H1 (cell line): ENCODE results near the gene SLC5A4. TPM values are rescaled to one million over a fixed set of nuclear protein-coding genes. Genes with fewer than 3 reads are reported as not detected.

Experiments
- CTCF ChIA-PET: fragments of 300-600 bp; sonication (Branson Sonifier 250); formaldehyde crosslinking; loops from one replicate; lab custom pipeline; 2021; ENCODE audit not compliant: partially characterized antibody; lab: Charles Lee
- POLR2A ChIA-PET: fragments of 300-600 bp; sonication (Branson Sonifier 250); formaldehyde crosslinking; loops from one replicate; lab custom pipeline; 2021; ENCODE audit warnings: inconsistent platforms; ENCODE audit not compliant: partially characterized antibody; lab: Charles Lee
- DNase-seq, 2 experiments: peaks; one replicate each; pipeline versions ENCODE4 v3.0.0 to v3.0.0-alpha.2; 2010 to 2022; ENCODE audit warnings: low spot score in 2 of 2, low read depth in 1 of 2, mixed read lengths in 1 of 2
- FAIRE-seq: peaks from 2 replicates; lab custom pipeline; 2011; peaks lifted over from hg19 to GRCh38; lab: Jason Lieb, UNC
- H2AFZ ChIP-seq: 2 replicates; pipeline ENCODE4 v1.8.1; 2012; ENCODE audit warnings: low read length, inconsistent platforms
- H2AK5ac ChIP-seq: 2 replicates; pipeline ENCODE4 v1.6.1; 2013; ENCODE audit warnings: low read depth, low read length
- H2BK120ac ChIP-seq: replicated peaks from 2 replicates; pipeline ENCODE3; 2013; ENCODE audit warnings: low read depth, low read length, inconsistent platforms
- H2BK12ac ChIP-seq: 2 replicates; pipeline ENCODE4 v1.6.1; 2013; ENCODE audit warnings: low read depth, low read length
- H2BK15ac ChIP-seq: 2 replicates; pipeline ENCODE4 v1.6.1; 2013; ENCODE audit warnings: low read length
- H2BK20ac ChIP-seq: 2 replicates; pipeline ENCODE4 v1.6.1; 2013; ENCODE audit warnings: low read length
- H2BK5ac ChIP-seq: 2 replicates; pipeline ENCODE4 v1.6.1; 2013; ENCODE audit warnings: low read depth, low read length
- H3K14ac ChIP-seq: 2 replicates; pipeline ENCODE4 v1.6.1; 2013; ENCODE audit warnings: inconsistent platforms; ENCODE audit not compliant: insufficient read length
- H3K18ac ChIP-seq: 2 replicates; pipeline ENCODE4 v1.6.1; 2013; ENCODE audit warnings: low read length; ENCODE audit errors: extremely low read depth
- H3K23ac ChIP-seq: 2 replicates; pipeline ENCODE4 v1.6.1; 2013; ENCODE audit warnings: inconsistent platforms; ENCODE audit not compliant: insufficient read length
- H3K23me2 ChIP-seq: 2 replicates; pipeline ENCODE4 v1.6.1; 2013; ENCODE audit warnings: low read depth, low read length
- H3K27ac ChIP-seq: 2 replicates; pipeline ENCODE4 v1.6.1; 2011; ENCODE audit warnings: low read depth, low read length, inconsistent platforms
- H3K27me3 ChIP-seq, 4 experiments: replicated peaks in 1 of 4; 1 replicate in 1 of 4; 2 replicates in 3 of 4; pipeline versions ENCODE4 v1.6.1 to v1.8.1; 2011 to 2013; ENCODE audit warnings: low read length in 3 of 4, mild to moderate bottlenecking in 3 of 4, inconsistent platforms in 2 of 4, mixed read lengths in 2 of 4, moderate library complexity in 1 of 4; ENCODE audit not compliant: control insufficient read depth in 3 of 4, insufficient read depth in 3 of 4; ENCODE audit errors: extremely low read depth in 1 of 4
- H3K36me3 ChIP-seq, 4 experiments: 2 replicates each; pipeline versions ENCODE4 v1.6.1 to v1.8.1; 2011 to 2013; ENCODE audit warnings: mild to moderate bottlenecking in 4 of 4, low read length in 3 of 4, moderate library complexity in 2 of 4, control low read depth in 1 of 4, inconsistent platforms in 1 of 4; ENCODE audit not compliant: insufficient read depth in 4 of 4, control insufficient read depth in 2 of 4
- H3K4ac ChIP-seq: replicated peaks from 2 replicates; pipeline ENCODE3; 2013; ENCODE audit warnings: low read length, low read depth, mixed read lengths, inconsistent platforms; ENCODE audit not compliant: insufficient read length
- H3K4me1 ChIP-seq, 4 experiments: replicated peaks in 1 of 4; 1 replicate in 1 of 4; 2 replicates in 3 of 4; pipeline versions ENCODE4 v1.6.1 to v1.8.1; 2011 to 2013; ENCODE audit warnings: low read length in 3 of 4, inconsistent platforms in 2 of 4, mixed read lengths in 1 of 4; ENCODE audit not compliant: insufficient read depth in 4 of 4, control insufficient read depth in 3 of 4
- H3K4me2 ChIP-seq, 2 experiments: 2 replicates each; pipeline versions ENCODE4 v1.6.1 to v1.8.1; 2011 to 2013; ENCODE audit warnings: low read depth in 2 of 2, low read length in 2 of 2, control low read depth in 1 of 2, inconsistent platforms in 1 of 2, mild to moderate bottlenecking in 1 of 2; ENCODE audit not compliant: insufficient read depth in 1 of 2
- H3K4me3 ChIP-seq, 4 experiments: fragments of 200-600, 300-600 bp in 1 of 4; sonication (generic), shearing (Covaris generic), sonication (Bioruptor Twin) in 1 of 4; 2 replicates each; pipeline versions ENCODE4 v1.5.1 to v1.8.1; 2011 to 2016; ENCODE audit warnings: low read length in 4 of 4, low read depth in 3 of 4, control low read depth in 2 of 4, inconsistent platforms in 2 of 4, mild to moderate bottlenecking in 2 of 4, mixed read lengths in 1 of 4, moderate library complexity in 1 of 4; ENCODE audit not compliant: insufficient read depth in 2 of 4; ENCODE audit errors: extremely low read depth in 1 of 4
- H3K56ac ChIP-seq: replicated peaks from 2 replicates; pipeline ENCODE3; 2013; ENCODE audit warnings: low read depth, mild to moderate bottlenecking, mixed read lengths, low read length, inconsistent platforms; ENCODE audit not compliant: insufficient read length
- H3K79me1 ChIP-seq: 2 replicates; pipeline ENCODE4 v1.6.1; 2013; ENCODE audit warnings: low read depth, low read length, control low read depth
- H3K79me2 ChIP-seq, 2 experiments: 2 replicates each; pipeline versions ENCODE4 v1.6.1 to v1.8.1; 2012 to 2013; ENCODE audit warnings: low read length in 2 of 2, mild to moderate bottlenecking in 2 of 2, inconsistent platforms in 1 of 2; ENCODE audit not compliant: insufficient read depth in 2 of 2, control insufficient read depth in 1 of 2
- H3K9ac ChIP-seq, 4 experiments: replicated peaks in 1 of 4; 1 replicate in 1 of 4; 2 replicates in 3 of 4; pipeline versions ENCODE4 v1.6.1 to v1.8.1; 2011 to 2013; ENCODE audit warnings: low read depth in 3 of 4, low read length in 3 of 4, control low read depth in 2 of 4, mild to moderate bottlenecking in 2 of 4, moderate library complexity in 2 of 4, inconsistent platforms in 1 of 4; ENCODE audit errors: extremely low read depth in 1 of 4
- H3K9me3 ChIP-seq, 2 experiments: 2 replicates each; pipeline versions ENCODE4 v1.6.1 to v1.8.1; 2012 to 2013; ENCODE audit warnings: mild to moderate bottlenecking in 2 of 2, moderate library complexity in 2 of 2, control low read depth in 1 of 2, inconsistent platforms in 1 of 2, low read depth in 1 of 2, low read length in 1 of 2, mixed read lengths in 1 of 2; ENCODE audit not compliant: insufficient read depth in 2 of 2
- H4K20me1 ChIP-seq, 2 experiments: replicated peaks in 1 of 2; 2 replicates each; pipeline versions ENCODE3 to v1.8.1; 2011 to 2013; ENCODE audit warnings: inconsistent platforms in 2 of 2, low read length in 2 of 2, mild to moderate bottlenecking in 1 of 2; ENCODE audit not compliant: insufficient read depth in 2 of 2, control insufficient read depth in 1 of 2
- H4K5ac ChIP-seq: 2 replicates; pipeline ENCODE4 v1.6.1; 2013; ENCODE audit warnings: low read length, low read depth, mixed read lengths, inconsistent platforms; ENCODE audit not compliant: insufficient read length
- H4K8ac ChIP-seq: 2 replicates; pipeline ENCODE4 v1.8.0; 2013; ENCODE audit warnings: mild to moderate bottlenecking, moderate library complexity, low read length, inconsistent platforms; ENCODE audit not compliant: insufficient read depth; ENCODE audit errors: extremely low read depth
- H4K91ac ChIP-seq: replicated peaks from 2 replicates; pipeline ENCODE3; 2013; ENCODE audit warnings: low read length, mixed read lengths, inconsistent platforms; ENCODE audit not compliant: insufficient read length
- BCL11A ChIP-seq, 2 experiments: IDR thresholded peaks; one replicate each; pipeline ENCODE4 v1.6.1; 2011; ENCODE audit warnings: low read depth in 2 of 2, low read length in 2 of 2, mild to moderate bottlenecking in 2 of 2
- CHD1 ChIP-seq: IDR thresholded peaks from 2 replicates; pipeline ENCODE4 v1.6.1; 2012; ENCODE audit warnings: low read depth, low read length, improper control_type of control experiment
- CREB1 ChIP-seq: IDR thresholded peaks from 2 replicates; pipeline ENCODE4 v1.6.1; 2012; ENCODE audit warnings: inconsistent platforms
- EP300 ChIP-seq, 2 experiments: IDR thresholded peaks; 1 replicate in 1 of 2; 2 replicates in 1 of 2; pipeline ENCODE4 v1.6.1; 2011 to 2012; ENCODE audit warnings: low read depth in 2 of 2, low read length in 2 of 2, mild to moderate bottlenecking in 2 of 2, borderline replicate concordance in 1 of 2, inconsistent platforms in 1 of 2, moderate library complexity in 1 of 2
- NRF1 ChIP-seq: IDR thresholded peaks from 2 replicates; pipeline ENCODE4 v1.6.1; 2011; ENCODE audit warnings: mild to moderate bottlenecking, low read depth, low read length, improper control_type of control experiment
- SAP30 ChIP-seq: fragments of 300-600 bp; sonication (generic); IDR thresholded peaks from 2 replicates; pipeline ENCODE4 v1.7.1; 2012; ENCODE audit warnings: low read length, moderate library complexity, mild to moderate bottlenecking, inconsistent platforms; ENCODE audit not compliant: insufficient read depth, insufficient replicate concordance
- TEAD4 ChIP-seq: IDR thresholded peaks from 2 replicates; pipeline ENCODE4 v1.6.1; 2012; ENCODE audit warnings: low read depth, low read length, inconsistent platforms, mixed read lengths
- ZNF274 ChIP-seq: IDR thresholded peaks from 2 replicates; pipeline ENCODE4 v1.7.0; 2012; ENCODE audit warnings: low read length, borderline replicate concordance; ENCODE audit errors: extremely low read depth
- WGBS, 2 experiments: shearing (Covaris generic) in 1 of 2; methylation state at CpG; one replicate each; pipeline versions ENCODE4 v1.1.6 to v1.1.7; 2013 to 2015; ENCODE audit warnings: low lambda C conversion rate in 2 of 2, mixed read lengths in 2 of 2, inconsistent platforms in 1 of 2, low coverage in 1 of 2, missing lambda C conversion rate in 1 of 2; ENCODE audit not compliant: insufficient replicate concordance in 2 of 2, insufficient coverage in 1 of 2, insufficient read length in 1 of 2; ENCODE audit errors: extremely low coverage in 1 of 2, missing lambda C conversion rate in 1 of 2; 5-methylcytosine and 5-hydroxymethylcytosine counted together
- polyA plus RNA-seq, 7 experiments: library from polyadenylated mRNA; depleted of rRNA in 3 of 7; stranded (reverse) in 5 of 7; unstranded in 2 of 7; fragments of >200 nt in 5 of 7; fragments of 200-250 nt in 2 of 7; gene quantifications; 1 replicate in 5 of 7; 2 replicates in 1 of 7; 4 replicates in 1 of 7; pipeline versions ENCODE4 v1.2.1 to v1.2.3, GENCODE V29; 2011 to 2013; ENCODE audit warnings: missing spikeins in 2 of 7, mixed read lengths in 2 of 7
- total RNA-seq: library from RNA; stranded (reverse); fragmentation: NEBNext Ultra II Directional; extraction: Animal tissue kit (Norgen Biotek cat#: 25700); gene quantifications from 2 replicates; pipeline ENCODE4 v1.2.1, GENCODE V29; 2021

The SLC5A4 gene
- total and polyA plus RNA-seq, 2 of the 8 experiments (the other 6 are each of a cell fraction or from before 2014, with no cell fraction given) = 0.17 TPM; not detected in 1

- Histone ChIP-seq H3K4ac (no peak overlapping the region), H3K9me3 (no peaks in the 10 kb centered on the region), H3K4me1 (no peaks in the 10 kb centered on the region), H2AFZ (no peak overlapping the region), H3K14ac (no peak overlapping the region), H3K36me3 (no peaks in the 10 kb centered on the region), H2BK20ac (no peak overlapping the region), H2BK12ac (no peak overlapping the region), H3K18ac (no peak overlapping the region), H2BK5ac (no peak overlapping the region), H2BK15ac (no peak overlapping the region), H3K27ac (no peak overlapping the region), H3K79me1 (no peaks in the 10 kb centered on the region; the same call in 1 of the 2 replicates), H2BK120ac (no peak overlapping the region), H2AK5ac (no peak overlapping the region), H3K23ac (no peak overlapping the region), H3K27me3 (no peaks in the 10 kb centered on the region), H3K4me2 (no peak overlapping the region), H4K8ac (no peak overlapping the region), H3K23me2 (no peaks in the 10 kb centered on the region), H3K56ac (no peak overlapping the region), H4K20me1 (no peaks in the 10 kb centered on the region), H4K5ac (no peak overlapping the region), H3K4me3 (no peak overlapping the region), H3K79me2 (no peaks in the 10 kb centered on the region), H4K91ac (no peak overlapping the region), H3K9ac (no peak overlapping the region)
- no peak for FAIRE-seq
- ChIA-PET CTCF (interaction anchor here (0.7 kb wide), 1 partner anchor 22 kb away, joined by 3 read pairs; no protein-coding TSS in a partner anchor), POLR2A (no interaction called here)
- no peak for DNase-seq
- 89% methylated on average over 1 of the region's 1 CpG; no CpG with 5 or more reads in 1 of the 2 experiments for WGBS, 2 experiments
- no peak for TF ChIP-seq SAP30
- no peak for TF ChIP-seq CREB1
- TF ChIP-seq CHD1 = no peak
- TF ChIP-seq BCL11A (IDR thresholded peaks at IDR 0.05; ENCODE audit: low read depth in 2 of 2, low read length in 2 of 2) = no peak
- no peak for TF ChIP-seq EP300 (IDR thresholded peaks at IDR 0.05; ENCODE audit: borderline replicate concordance in 1 of 2, low read depth in 2 of 2, low read length in 2 of 2)
- no peak for TF ChIP-seq TEAD4
- no peak for TF ChIP-seq ZNF274
- TF ChIP-seq NRF1 = no peak
Measured at GRCh38 chr22:32244547-32244946, 10.6 kb downstream of the SLC5A4 start.
